ENCODE data around the gene MOXD1. TPM values are rescaled to one million over a fixed set of nuclear protein-coding genes. Genes with fewer than 3 reads are reported as not detected.

The MOXD1 gene
- total RNA-seq, 1 donor from 2014 or later, result 22.0 TPM

DNA sequence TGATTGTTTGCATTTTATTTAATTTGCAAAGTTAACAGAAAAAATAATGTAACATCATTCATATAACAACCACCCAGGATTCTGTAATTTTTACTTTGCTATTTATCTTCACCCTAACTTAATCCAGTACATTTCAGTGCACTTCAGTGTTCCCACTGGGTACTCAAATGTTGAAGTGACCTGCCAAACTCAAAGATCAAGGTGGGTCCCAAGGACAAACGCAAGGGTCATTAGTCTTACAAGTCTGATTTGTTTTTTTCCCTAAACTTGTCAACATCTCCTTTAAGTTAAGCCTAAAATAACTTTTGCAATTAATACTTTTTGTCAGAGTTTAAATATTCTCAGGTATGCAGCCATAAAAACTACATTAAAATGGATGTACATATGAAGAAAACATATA, 53.0 kb downstream of the MOXD1 start:
- Mint-ChIP-seq H3K4me3 (no peak overlapping the region), H3K4me1 (ENCODE audit: unreplicated experiment) (peaks cover 6% of the 10 kb centered on the region), H3K27me3 (no peaks in the 10 kb centered on the region), H3K9me3 (peaks cover 14% of the 10 kb centered on the region), H3K36me3 (no peaks in the 10 kb centered on the region), H3K27ac (no peak overlapping the region)
- DNase-seq (ENCODE audit: extremely low spot score, unreplicated experiment), result no peak
- TF ChIP-seq, protein P1, sequence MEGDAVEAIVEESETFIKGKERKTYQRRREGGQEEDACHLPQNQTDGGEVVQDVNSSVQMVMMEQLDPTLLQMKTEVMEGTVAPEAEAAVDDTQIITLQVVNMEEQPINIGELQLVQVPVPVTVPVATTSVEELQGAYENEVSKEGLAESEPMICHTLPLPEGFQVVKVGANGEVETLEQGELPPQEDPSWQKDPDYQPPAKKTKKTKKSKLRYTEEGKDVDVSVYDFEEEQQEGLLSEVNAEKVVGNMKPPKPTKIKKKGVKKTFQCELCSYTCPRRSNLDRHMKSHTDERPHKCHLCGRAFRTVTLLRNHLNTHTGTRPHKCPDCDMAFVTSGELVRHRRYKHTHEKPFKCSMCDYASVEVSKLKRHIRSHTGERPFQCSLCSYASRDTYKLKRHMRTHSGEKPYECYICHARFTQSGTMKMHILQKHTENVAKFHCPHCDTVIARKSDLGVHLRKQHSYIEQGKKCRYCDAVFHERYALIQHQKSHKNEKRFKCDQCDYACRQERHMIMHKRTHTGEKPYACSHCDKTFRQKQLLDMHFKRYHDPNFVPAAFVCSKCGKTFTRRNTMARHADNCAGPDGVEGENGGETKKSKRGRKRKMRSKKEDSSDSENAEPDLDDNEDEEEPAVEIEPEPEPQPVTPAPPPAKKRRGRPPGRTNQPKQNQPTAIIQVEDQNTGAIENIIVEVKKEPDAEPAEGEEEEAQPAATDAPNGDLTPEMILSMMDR (conservative IDR thresholded peaks at IDR 0.05), result no peak

GRCh38 chr6:132344811-132345210, 56.5 kb downstream of the MOXD1 start:
- Mint-ChIP-seq H3K27ac (no peak overlapping the region), H3K4me3 (no peak overlapping the region), H3K27me3 (no peaks in the 10 kb centered on the region), H3K36me3 (no peaks in the 10 kb centered on the region), H3K4me1 (ENCODE audit: unreplicated experiment) (peaks cover 6% of the 10 kb centered on the region), H3K9me3 (peaks cover 4% of the 10 kb centered on the region)
- TF ChIP-seq, protein P1 (conservative IDR thresholded peaks at IDR 0.05), result no peak
- DNase-seq (ENCODE audit: extremely low spot score, unreplicated experiment), result no peak

GRCh38 chr6:132341646-132342045, 59.6 kb downstream of the MOXD1 start:
- Mint-ChIP-seq H3K36me3 (no peaks in the 10 kb centered on the region), H3K4me3 (no peak overlapping the region), H3K9me3 (peaks cover 4% of the 10 kb centered on the region), H3K27me3 (no peaks in the 10 kb centered on the region), H3K4me1 (ENCODE audit: unreplicated experiment) (peaks cover 6% of the 10 kb centered on the region), H3K27ac (no peak overlapping the region)
- no peak for DNase-seq (ENCODE audit: extremely low spot score, unreplicated experiment)
- TF ChIP-seq, protein P1 (conservative IDR thresholded peaks at IDR 0.05), result no peak

DNA sequence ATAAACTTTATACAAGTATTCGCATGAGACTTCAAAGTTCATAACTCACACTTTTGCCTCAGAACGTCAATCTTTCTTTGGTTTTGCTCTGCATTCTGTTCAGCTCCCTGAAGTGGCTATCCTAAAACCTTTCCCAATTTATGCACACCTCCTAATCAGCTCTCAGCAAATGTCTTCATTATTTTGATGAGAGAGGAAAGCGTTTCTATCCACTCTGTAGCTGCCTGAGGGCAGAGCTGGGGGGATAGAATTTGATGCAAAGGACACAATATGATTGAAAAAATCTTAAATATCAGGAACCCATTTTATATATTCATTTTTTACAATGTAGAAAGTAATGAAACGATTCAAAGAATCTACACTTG, 66.8 kb downstream of the MOXD1 start:
- no peak for DNase-seq (ENCODE audit: extremely low spot score, unreplicated experiment)
- Mint-ChIP-seq H3K4me3 (no peak overlapping the region), H3K9me3 (no peaks in the 10 kb centered on the region), H3K4me1 (ENCODE audit: unreplicated experiment) (peaks cover 11% of the 10 kb centered on the region), H3K27ac (no peak overlapping the region), H3K36me3 (no peaks in the 10 kb centered on the region), H3K27me3 (no peaks in the 10 kb centered on the region)
- TF ChIP-seq, protein P1 (conservative IDR thresholded peaks at IDR 0.05), result no peak

- Mint-ChIP-seq H3K27ac (peak overlapping the region; percentile 54), H3K4me1 (ENCODE audit: unreplicated experiment) (peaks cover 11% of the 10 kb centered on the region), H3K4me3 (peak overlapping the region; percentile 34), H3K27me3 (no peaks in the 10 kb centered on the region), H3K9me3 (no peaks in the 10 kb centered on the region), H3K36me3 (no peaks in the 10 kb centered on the region)
- DNase-seq (ENCODE audit: extremely low spot score, unreplicated experiment), result no peak
- TF ChIP-seq, protein P1 (conservative IDR thresholded peaks at IDR 0.05), result no peak
Measured at GRCh38 chr6:132333639-132334520, 67.4 kb downstream of the MOXD1 start.
